HG02870 (cell line): ENCODE data around the gene BAD.
"Not testable (repeated sequence)": the region's sequence is repeated elsewhere in the genome, so short reads cannot be mapped to it uniquely, and the experiment has no call there.

ENCODE experiments used
- ATAC-seq: cut with Tn5 transposase; IDR thresholded peaks from one replicate; pipeline ENCODE4 v1.9.1; 2021; ENCODE audit warnings: mild to moderate bottlenecking, moderate library complexity; ENCODE audit not compliant: unreplicated experiment

Gene BAD

GRCh38 chr11:64315667-64316526 is 31.4 kb upstream of the BAD start:
- not testable (repeated sequence) for ATAC-seq

- ATAC-seq = no peak
Observed at GRCh38 chr11:64314805-64315561, 30.5 kb upstream of the BAD start.

- no peak for ATAC-seq
Observed at GRCh38 chr11:64314146-64314804, 29.8 kb upstream of the BAD start.

- ATAC-seq = no peak
Observed at GRCh38 chr11:64313491-64314145, 29.2 kb upstream of the BAD start.

GRCh38 chr11:64312947-64313346 is 28.5 kb upstream of the BAD start:
- no peak for ATAC-seq

- ATAC-seq = not testable (repeated sequence)
Observed at GRCh38 chr11:64307795-64308194, 23.3 kb upstream of the BAD start.

- ATAC-seq = no peak
Observed at GRCh38 chr11:64306876-64307622, 22.6 kb upstream of the BAD start.

- no peak for ATAC-seq
Observed at GRCh38 chr11:64306563-64306875, 22.1 kb upstream of the BAD start.

- peak; percentile 25 for ATAC-seq
Observed at GRCh38 chr11:64305691-64306562, 21.5 kb upstream of the BAD start.

GRCh38 chr11:64305075-64305690 is 20.7 kb upstream of the BAD start, which contains the start of gene ESRRA:
Gene ESRRA, plus strand, starts transcription at chr11:64305524. Its CDS starts 1,656 bp downstream, at chr11:64307180.
- peak; percentile 70 for ATAC-seq

- no peak for ATAC-seq
Observed at GRCh38 chr11:64304316-64305072, 20.0 kb upstream of the BAD start.

GRCh38 chr11:64304032-64304315 is 19.5 kb upstream of the BAD start:
- no peak for ATAC-seq

GRCh38 chr11:64303109-64304031 is 18.9 kb upstream of the BAD start:
- ATAC-seq = no peak

- no peak for ATAC-seq
Observed at GRCh38 chr11:64299847-64300648, 15.6 kb upstream of the BAD start, which contains the start of gene CATSPERZ. Gene CATSPERZ, plus strand, starts transcription at chr11:64300358. Its CDS starts 53 bp downstream, at chr11:64300411.

- no peak for ATAC-seq
Observed at GRCh38 chr11:64298966-64299846, 14.7 kb upstream of the BAD start.
